Fibroblast of lung (primary cell): ENCODE measurements around the gene TBX1. TPM values are rescaled to one million over a fixed set of nuclear protein-coding genes. Genes with fewer than 3 reads are reported as not detected.
"Not testable (repeated sequence)": the region's sequence is repeated elsewhere in the genome, so short reads cannot be mapped to it uniquely, and the experiment has no call there.

Source experiments
- DNase-seq, 2 donors: peaks; one replicate each; pipeline versions ENCODE4 v3.0.0 to v3.0.0-alpha.2; 2010; ENCODE audit warnings: low read depth in 2 of 2
- H2AFZ ChIP-seq: 2 replicates; pipeline ENCODE4 v1.5.1; 2012; ENCODE audit warnings: low read length, control low read depth, inconsistent platforms
- H3K27ac ChIP-seq: 2 replicates; pipeline ENCODE4 v1.5.1; 2011; ENCODE audit warnings: low read length, control low read depth; ENCODE audit not compliant: insufficient read depth
- H3K27me3 ChIP-seq: 2 replicates; pipeline ENCODE4 v1.5.1; 2011; ENCODE audit warnings: mild to moderate bottlenecking, low read length; ENCODE audit not compliant: control insufficient read depth, insufficient read depth
- H3K36me3 ChIP-seq: 2 replicates; pipeline ENCODE4 v1.5.1; 2011; ENCODE audit warnings: low read length; ENCODE audit not compliant: control insufficient read depth, insufficient read depth
- H3K4me1 ChIP-seq: 2 replicates; pipeline ENCODE4 v1.5.1; 2011; ENCODE audit warnings: low read length; ENCODE audit not compliant: control insufficient read depth, insufficient read depth; ENCODE audit errors: extremely low read depth
- H3K4me2 ChIP-seq: 2 replicates; pipeline ENCODE4 v1.5.1; 2011; ENCODE audit warnings: low read length, control low read depth; ENCODE audit not compliant: insufficient read depth; ENCODE audit errors: extremely low read depth
- H3K4me3 ChIP-seq, 4 experiments: fragments of 200-600 bp in 1 of 4; sonication (generic) in 1 of 4; replicated peaks in 1 of 4; 2 replicates each; pipeline ENCODE4 v1.5.1; 2011 to 2016; ENCODE audit warnings: low read length in 4 of 4, low read depth in 3 of 4, mild to moderate bottlenecking in 3 of 4, control low read depth in 2 of 4, inconsistent platforms in 1 of 4, mixed read lengths in 1 of 4; ENCODE audit not compliant: insufficient read depth in 1 of 4; ENCODE audit errors: control extremely low read depth in 1 of 4
- H3K79me2 ChIP-seq: 2 replicates; pipeline ENCODE4 v1.5.1; 2012; ENCODE audit warnings: mild to moderate bottlenecking, low read length, inconsistent platforms; ENCODE audit not compliant: control insufficient read depth, insufficient read depth
- H3K9ac ChIP-seq: 2 replicates; pipeline ENCODE4 v1.5.1; 2011; ENCODE audit warnings: mild to moderate bottlenecking, low read length, control low read depth; ENCODE audit not compliant: insufficient read depth
- H3K9me3 ChIP-seq: 2 replicates; pipeline ENCODE4 v1.5.1; 2012; ENCODE audit warnings: low read depth, low read length; ENCODE audit not compliant: control insufficient read depth, insufficient read depth
- H4K20me1 ChIP-seq: 2 replicates; pipeline ENCODE4 v1.5.1; 2011; ENCODE audit warnings: low read length; ENCODE audit not compliant: control insufficient read depth, insufficient read depth; ENCODE audit errors: extremely low read depth
- CTCF ChIP-seq, 2 donors: IDR thresholded peaks in 1 of 2; conservative IDR thresholded peaks in 1 of 2; 1 replicate in 1 of 2; 2 replicates in 1 of 2; pipeline ENCODE4 v1.5.1; 2011 to 2012; ENCODE audit warnings: low read length in 2 of 2, control low read depth in 1 of 2, inconsistent platforms in 1 of 2, low read depth in 1 of 2, mild to moderate bottlenecking in 1 of 2
- EZH2 ChIP-seq: IDR thresholded peaks from 2 replicates; pipeline ENCODE4 v1.5.1; 2012; ENCODE audit warnings: low read length, control low read depth, mild to moderate bottlenecking; ENCODE audit errors: missing control alignments
- polyA plus RNA-seq, 2 donors: library from polyadenylated mRNA; depleted of rRNA in 1 of 2; stranded (reverse) in 1 of 2; unstranded in 1 of 2; fragments of >200 nt; gene quantifications; 2 replicates each; pipeline ENCODE4 v1.2.1, GENCODE V29; 2011 to 2012; ENCODE audit warnings: missing spikeins in 1 of 2
- total RNA-seq: library from RNA; depleted of rRNA; stranded (reverse); fragments of >200 nt; gene quantifications from 2 replicates; pipeline ENCODE4 v1.2.1, GENCODE V29; 2014

Gene TBX1
- total and polyA plus RNA-seq, 2 donors (not counting 1 experiment from before 2014, with no cell fraction given), result not detected

- H3K4me2 ChIP-seq, result no peak overlapping the region
- no peaks in the 10 kb centered on the region for H3K4me1 ChIP-seq
- H3K4me3 ChIP-seq, result no peak overlapping the region
- no peak overlapping the region for H3K27ac ChIP-seq
- no peak overlapping the region for H3K9ac ChIP-seq
- H3K36me3 ChIP-seq, result no peaks in the 10 kb centered on the region
- no peak for DNase-seq
- H3K9me3 ChIP-seq, result no peaks in the 10 kb centered on the region
- TF ChIP-seq CTCF (conservative IDR thresholded peaks at IDR 0.05 in 1 of 2, IDR thresholded peaks at IDR 0.05 in 1 of 2; ENCODE audit: low read depth in 1 of 2, low read length in 2 of 2) (no peak), EZH2 (no peak)
- H4K20me1 ChIP-seq, result no peaks in the 10 kb centered on the region
- peaks cover 8% of the 10 kb centered on the region for H3K27me3 ChIP-seq
- no peak overlapping the region for H2AFZ ChIP-seq
- H3K79me2 ChIP-seq, result no peaks in the 10 kb centered on the region
Measured at GRCh38 chr22:19774628-19775027, 14.1 kb downstream of the TBX1 start.

- no peak for DNase-seq
- no peak for TF ChIP-seq EZH2
- TF ChIP-seq CTCF (conservative IDR thresholded peaks at IDR 0.05 in 1 of 2, IDR thresholded peaks at IDR 0.05 in 1 of 2; ENCODE audit: low read depth in 1 of 2, low read length in 2 of 2), result no peak
- Histone ChIP-seq H2AFZ (no peak overlapping the region), H3K27ac (no peak overlapping the region), H4K20me1 (no peaks in the 10 kb centered on the region), H3K4me2 (no peak overlapping the region), H3K9me3 (no peaks in the 10 kb centered on the region), H3K4me3 (no peak overlapping the region), H3K27me3 (peaks cover 12% of the 10 kb centered on the region), H3K4me1 (peaks cover 5% of the 10 kb centered on the region), H3K79me2 (no peaks in the 10 kb centered on the region), H3K36me3 (no peaks in the 10 kb centered on the region), H3K9ac (no peak overlapping the region)
Measured at GRCh38 chr22:19775496-19776325, 15.1 kb downstream of the TBX1 start.

- no peak overlapping the region for H3K4me3 ChIP-seq
- H3K79me2 ChIP-seq, result no peaks in the 10 kb centered on the region
- H3K9ac ChIP-seq, result no peak overlapping the region
- TF ChIP-seq CTCF (conservative IDR thresholded peaks at IDR 0.05 in 1 of 2, IDR thresholded peaks at IDR 0.05 in 1 of 2; ENCODE audit: low read depth in 1 of 2, low read length in 2 of 2) (no peak), EZH2 (no peak)
- H3K27me3 ChIP-seq, result peaks cover 12% of the 10 kb centered on the region
- no peak overlapping the region for H2AFZ ChIP-seq
- H3K27ac ChIP-seq, result no peak overlapping the region
- no peaks in the 10 kb centered on the region for H3K36me3 ChIP-seq
- H4K20me1 ChIP-seq, result no peaks in the 10 kb centered on the region
- peaks cover 5% of the 10 kb centered on the region for H3K4me1 ChIP-seq
- no peak for DNase-seq
- H3K9me3 ChIP-seq, result no peaks in the 10 kb centered on the region
- no peak overlapping the region for H3K4me2 ChIP-seq
Measured at GRCh38 chr22:19776433-19777031, 16.0 kb downstream of the TBX1 start.

GRCh38 chr22:19777192-19777591 lies 16.6 kb downstream of the TBX1 start:
- not testable (repeated sequence) for H3K4me1 ChIP-seq, H3K36me3 ChIP-seq, H3K9ac ChIP-seq, H2AFZ ChIP-seq, H3K9me3 ChIP-seq, H3K79me2 ChIP-seq, H3K4me2 ChIP-seq, DNase-seq, H3K27ac ChIP-seq, H3K4me3 ChIP-seq, H4K20me1 ChIP-seq
- H3K27me3 ChIP-seq, result peaks cover 12% of the 10 kb centered on the region
